HCT116 (cell line): ENCODE results near the gene CFAP97D2. TPM values are rescaled to one million over a fixed set of nuclear protein-coding genes. Genes with fewer than 3 reads are reported as not detected.

Experiments
- ATAC-seq: fragments of 200-7000 bp; cut with Tn5 transposase; 2 replicates; pipeline ENCODE4 v1.9.1; 2020; ENCODE audit warnings: mild to moderate bottlenecking, moderate library complexity
- BruUV-seq: library from RNA; stranded (reverse); fragments of 400-500 nt; replicated peaks from 2 replicates; lab custom pipeline; 2021; lab: Mats Ljungman, UMichigan
- CTCF ChIA-PET: fragments of 300-600 bp; sonication (Branson Sonifier 250); formaldehyde crosslinking; loops from one replicate; lab custom pipeline; 2021; ENCODE audit warnings: antibody characterized with exemption; lab: Charles Lee
- POLR2A ChIA-PET: fragments of 300-600, 350-600 bp; sonication (Branson Sonifier 250); formaldehyde crosslinking; loops from one replicate; lab custom pipeline; 2021; ENCODE audit warnings: antibody characterized with exemption; lab: Charles Lee
- RAD21 ChIA-PET, 2 experiments: fragments of 300-600 bp; sonication (Branson Sonifier 250); formaldehyde crosslinking; loops; one replicate each; lab custom pipeline; 2023; ENCODE audit warnings: low total read pairs in 2 of 2; ENCODE audit not compliant: uncharacterized antibody in 2 of 2, unreplicated experiment in 2 of 2, low non-redundant PET in 1 of 2; lab: Charles Lee
- DNase-seq: peaks from one replicate; pipeline ENCODE4 v3.0.0-alpha.2; 2010; ENCODE audit warnings: low read depth, low spot score
- H2AFZ ChIP-seq: fragments of 200-600 bp; shearing (Covaris generic), sonication (generic); 2 replicates; pipeline ENCODE4 v1.6.1; 2017; ENCODE audit warnings: low read depth, mixed run types, mixed read lengths, antibody characterized with exemption, low read length; ENCODE audit not compliant: poor library complexity, severe bottlenecking
- H3K27ac ChIP-seq: 2 replicates; pipeline ENCODE4 v1.5.1; 2012; ENCODE audit warnings: low read depth, low read length
- H3K27me3 ChIP-seq: fragments of 200-600 bp; sonication (generic); 2 replicates; pipeline ENCODE4 v1.6.1; 2016; ENCODE audit warnings: mixed run types, low read length, mixed read lengths; ENCODE audit not compliant: insufficient read depth
- H3K36me3 ChIP-seq, 2 experiments: fragments of 200-500 bp in 1 of 2; fragments of 200-600 bp in 1 of 2; sonication (Bioruptor generic) in 1 of 2; sonication (generic) in 1 of 2; 2 replicates each; pipeline versions ENCODE4 v1.5.1 to v1.6.1; 2014 to 2016; ENCODE audit warnings: low read length in 2 of 2, inconsistent platforms in 1 of 2, mixed read lengths in 1 of 2, mixed run types in 1 of 2; ENCODE audit not compliant: insufficient read depth in 2 of 2, control insufficient read depth in 1 of 2
- H3K4me1 ChIP-seq, 2 experiments: fragments of 200-600 bp in 1 of 2; sonication (generic) in 1 of 2; 2 replicates each; pipeline versions ENCODE4 v1.5.1 to v1.6.1; 2012 to 2017; ENCODE audit warnings: low read length in 2 of 2, inconsistent platforms in 1 of 2, mild to moderate bottlenecking in 1 of 2, mixed read lengths in 1 of 2, mixed run types in 1 of 2, moderate library complexity in 1 of 2; ENCODE audit not compliant: insufficient read depth in 2 of 2, control insufficient read depth in 1 of 2
- H3K4me2 ChIP-seq: fragments of 200-600 bp; sonication (generic); 2 replicates; pipeline ENCODE4 v1.6.1; 2017; ENCODE audit warnings: mixed run types, low read length, mixed read lengths
- H3K4me3 ChIP-seq, 2 experiments: fragments of 200-600 bp in 1 of 2; sonication (generic) in 1 of 2; replicated peaks in 1 of 2; 2 replicates each; pipeline ENCODE4 v1.5.1; 2011 to 2016; ENCODE audit warnings: low read length in 2 of 2, control low read depth in 1 of 2, low read depth in 1 of 2, mild to moderate bottlenecking in 1 of 2, mixed read lengths in 1 of 2, mixed run types in 1 of 2
- H3K79me2 ChIP-seq: fragments of 200-600 bp; sonication (generic); 2 replicates; pipeline ENCODE4 v1.6.1; 2017; ENCODE audit warnings: mild to moderate bottlenecking, mixed run types, low read length, moderate library complexity, mixed read lengths; ENCODE audit not compliant: insufficient read depth
- H3K9ac ChIP-seq: fragments of 200-600 bp; sonication (generic); 2 replicates; pipeline ENCODE4 v1.6.1; 2016; ENCODE audit warnings: low read length, mixed read lengths
- H3K9me2 ChIP-seq: fragments of 200-600 bp; sonication (generic), shearing (Covaris generic); 2 replicates; pipeline ENCODE4 v1.6.1; 2017; ENCODE audit warnings: mixed run types, mild to moderate bottlenecking, moderate library complexity; ENCODE audit not compliant: insufficient read depth
- H3K9me3 ChIP-seq, 2 experiments: fragments of 200-500 bp in 1 of 2; fragments of 200-600 bp in 1 of 2; sonication (Bioruptor generic) in 1 of 2; sonication (generic) in 1 of 2; 2 replicates each; pipeline ENCODE4 v1.6.1; 2014 to 2017; ENCODE audit warnings: low read length in 2 of 2, mixed read lengths in 2 of 2, inconsistent platforms in 1 of 2, low read depth in 1 of 2, mild to moderate bottlenecking in 1 of 2, mixed run types in 1 of 2, moderate library complexity in 1 of 2; ENCODE audit not compliant: control insufficient read depth in 1 of 2, insufficient read depth in 1 of 2
- H4K20me1 ChIP-seq: fragments of 200-600 bp; sonication (generic), shearing (Covaris generic); 2 replicates; pipeline ENCODE4 v1.6.1; 2017; ENCODE audit warnings: mixed run types, mild to moderate bottlenecking, moderate library complexity; ENCODE audit not compliant: insufficient read depth
- CEBPB ChIP-seq: IDR thresholded peaks from 2 replicates; pipeline ENCODE4 v1.6.1; 2012; ENCODE audit warnings: low read depth
- EGR1 ChIP-seq: IDR thresholded peaks from 2 replicates; pipeline ENCODE4 v1.6.1; 2012; ENCODE audit warnings: low read depth
- ELF1 ChIP-seq: IDR thresholded peaks from 2 replicates; pipeline ENCODE4 v1.6.1; 2012; ENCODE audit warnings: low read depth, borderline replicate concordance
- EZH2phosphoT487 ChIP-seq: fragments of 200-600 bp; IDR thresholded peaks from 2 replicates; pipeline ENCODE4 v1.6.1; 2018; ENCODE audit warnings: antibody characterized with exemption, borderline replicate concordance
- FOSL1 ChIP-seq: IDR thresholded peaks from 2 replicates; pipeline ENCODE4 v1.6.1; 2012; ENCODE audit warnings: low read depth
- JUND ChIP-seq: IDR thresholded peaks from 2 replicates; pipeline ENCODE4 v1.6.1; 2012
- POLR2A ChIP-seq: IDR thresholded peaks from 2 replicates; pipeline ENCODE4 v1.7.0; 2011; ENCODE audit warnings: borderline replicate concordance; ENCODE audit not compliant: insufficient read depth, insufficient read length; ENCODE audit errors: extremely low read depth
- RAD21 ChIP-seq: IDR thresholded peaks from 2 replicates; pipeline ENCODE4 v1.6.1; 2012; ENCODE audit warnings: low read depth, mild to moderate bottlenecking
- SIN3A ChIP-seq: IDR thresholded peaks from 2 replicates; pipeline ENCODE4 v1.6.1; 2012; ENCODE audit warnings: low read depth
- SRF ChIP-seq: IDR thresholded peaks from 2 replicates; pipeline ENCODE4 v1.6.1; 2012; ENCODE audit warnings: low read depth
- YY1 ChIP-seq: IDR thresholded peaks from 2 replicates; pipeline ENCODE4 v1.6.1; 2011; ENCODE audit warnings: low read length, low read depth, moderate library complexity, mild to moderate bottlenecking; ENCODE audit not compliant: insufficient replicate concordance; ENCODE audit errors: extremely low read depth
- ZFX ChIP-seq: fragments of 450-650 bp; IDR thresholded peaks from 2 replicates; pipeline ENCODE4 v1.6.1; 2017
- ZNF274 ChIP-seq: fragments of 200-500 bp; sonication (Bioruptor generic); IDR thresholded peaks from 2 replicates; pipeline ENCODE4 v1.6.1; 2014; ENCODE audit warnings: mild to moderate bottlenecking, low read depth, low read length, inconsistent platforms
- intact Hi-C: fragments of 100-400 bp; cut with micrococcal nuclease; formaldehyde crosslinking; loops from 2 replicates; pipeline ENCODE4 v1.10.0; 2022
- total RNA-seq: library from RNA; stranded (reverse); gene quantifications from one replicate; pipeline ENCODE4 v1.2.1, GENCODE V29; 2021; ENCODE audit not compliant: unreplicated experiment
- TF ChIP-seq, protein P1 (sequence below), 3 experiments: fragments of 200-600 bp in 1 of 3; sonication (generic) in 1 of 3; IDR thresholded peaks in 2 of 3; conservative IDR thresholded peaks in 1 of 3; 2 replicates each; pipeline ENCODE4 v1.5.1; 2012 to 2017; ENCODE audit warnings: low read depth in 2 of 3, low read length in 2 of 3, antibody characterized with exemption in 1 of 3, borderline replicate concordance in 1 of 3, control low read depth in 1 of 3, mild to moderate bottlenecking in 1 of 3, mixed read lengths in 1 of 3, mixed run types in 1 of 3, moderate library complexity in 1 of 3; ENCODE audit not compliant: insufficient read depth in 1 of 3
- TF ChIP-seq, protein P2 (sequence below): IDR thresholded peaks from 2 replicates; pipeline ENCODE4 v1.6.1; 2012
- TF ChIP-seq, protein P3 (sequence below): IDR thresholded peaks from 2 replicates; pipeline ENCODE4 v1.6.1; 2011; ENCODE audit warnings: mild to moderate bottlenecking, low read length, moderate library complexity; ENCODE audit not compliant: insufficient replicate concordance; ENCODE audit errors: extremely low read depth

The CFAP97D2 gene
- total RNA-seq, 1 experiment from 2014 or later = not detected

DNA sequence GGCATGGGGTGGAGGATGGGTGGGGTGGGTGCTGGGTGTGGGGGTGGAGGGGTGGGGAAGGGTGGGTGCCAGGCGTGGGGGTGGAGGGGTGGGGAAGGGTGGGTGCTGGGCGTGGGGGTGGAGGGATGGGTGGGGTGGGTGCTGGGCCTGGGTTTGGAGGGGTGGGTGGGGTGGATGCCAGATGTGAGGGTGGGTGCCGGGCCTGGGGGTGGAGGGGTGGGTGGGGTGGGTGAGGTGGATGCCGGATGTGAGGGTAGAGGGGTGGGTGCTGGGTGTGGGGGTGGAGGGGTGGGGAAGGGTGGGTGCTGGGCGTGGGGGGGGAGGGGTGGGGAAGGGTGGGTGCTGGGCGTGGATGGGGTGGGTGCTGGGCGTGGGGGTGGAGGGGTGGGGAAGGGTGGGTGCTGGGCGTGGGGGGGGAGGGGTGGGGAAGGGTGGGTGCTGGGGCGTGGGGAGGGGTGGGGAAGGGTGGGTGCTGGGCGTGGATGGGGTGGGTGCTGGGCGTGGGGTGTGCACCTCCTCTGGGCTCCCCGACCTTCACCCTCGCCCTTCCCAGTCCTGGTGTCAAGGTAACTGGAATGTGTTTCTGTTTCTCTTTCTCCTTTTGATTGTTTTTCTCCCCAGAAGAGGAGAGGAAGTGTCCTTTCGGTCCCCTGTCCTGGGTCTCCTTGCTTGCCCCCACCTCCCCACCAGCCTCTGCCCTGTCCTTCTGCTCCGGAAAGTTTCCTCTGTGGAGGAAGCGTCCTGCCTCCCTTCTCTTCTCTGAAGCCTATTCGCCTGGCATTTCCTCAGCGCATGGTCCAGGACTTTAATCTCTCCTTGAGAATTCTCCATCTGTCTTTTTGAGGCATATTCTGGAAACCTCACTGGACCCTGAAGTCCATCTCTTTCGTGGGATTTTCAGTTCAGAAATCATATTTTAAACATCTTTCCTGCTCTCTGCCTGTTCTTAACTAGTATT, 22.9 kb upstream of the CFAP97D2 start (continued):
- TF ChIP-seq, protein P1, sequence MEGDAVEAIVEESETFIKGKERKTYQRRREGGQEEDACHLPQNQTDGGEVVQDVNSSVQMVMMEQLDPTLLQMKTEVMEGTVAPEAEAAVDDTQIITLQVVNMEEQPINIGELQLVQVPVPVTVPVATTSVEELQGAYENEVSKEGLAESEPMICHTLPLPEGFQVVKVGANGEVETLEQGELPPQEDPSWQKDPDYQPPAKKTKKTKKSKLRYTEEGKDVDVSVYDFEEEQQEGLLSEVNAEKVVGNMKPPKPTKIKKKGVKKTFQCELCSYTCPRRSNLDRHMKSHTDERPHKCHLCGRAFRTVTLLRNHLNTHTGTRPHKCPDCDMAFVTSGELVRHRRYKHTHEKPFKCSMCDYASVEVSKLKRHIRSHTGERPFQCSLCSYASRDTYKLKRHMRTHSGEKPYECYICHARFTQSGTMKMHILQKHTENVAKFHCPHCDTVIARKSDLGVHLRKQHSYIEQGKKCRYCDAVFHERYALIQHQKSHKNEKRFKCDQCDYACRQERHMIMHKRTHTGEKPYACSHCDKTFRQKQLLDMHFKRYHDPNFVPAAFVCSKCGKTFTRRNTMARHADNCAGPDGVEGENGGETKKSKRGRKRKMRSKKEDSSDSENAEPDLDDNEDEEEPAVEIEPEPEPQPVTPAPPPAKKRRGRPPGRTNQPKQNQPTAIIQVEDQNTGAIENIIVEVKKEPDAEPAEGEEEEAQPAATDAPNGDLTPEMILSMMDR (IDR thresholded peaks at IDR 0.05 in 2 of 3, conservative IDR thresholded peaks at IDR 0.05 in 1 of 3; ENCODE audit: borderline replicate concordance in 1 of 3, insufficient read depth in 1 of 3, low read depth in 2 of 3, low read length in 2 of 3) = no peak

DNA sequence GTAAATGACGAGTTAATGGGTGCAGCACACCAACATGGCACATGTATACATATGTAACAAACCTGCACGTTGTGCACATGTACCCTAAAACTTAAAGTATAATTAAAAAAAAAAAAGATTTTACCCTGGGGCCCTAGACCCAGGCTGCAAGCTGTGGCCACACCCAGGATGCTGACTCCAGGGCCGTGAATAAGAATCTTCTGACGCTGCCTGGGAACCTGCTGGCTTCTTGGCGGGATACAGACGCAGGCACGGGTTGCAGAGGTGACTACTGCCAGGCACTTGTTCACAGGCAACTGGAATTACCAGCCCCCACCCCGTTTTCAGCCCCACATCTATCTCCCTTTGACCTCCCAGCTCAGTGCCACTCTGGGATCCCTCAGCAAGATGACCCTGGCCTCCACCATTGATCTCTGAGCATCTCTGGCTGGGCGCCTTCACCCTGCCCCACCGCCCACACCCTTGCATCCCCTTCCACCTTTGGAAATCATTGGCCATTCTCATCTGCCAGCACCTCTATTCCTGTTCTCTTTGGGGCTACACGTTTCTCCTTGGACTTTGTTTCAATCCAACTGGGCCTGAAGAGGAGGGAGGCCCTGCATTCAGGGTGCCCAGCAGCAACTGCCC, 21.1 kb upstream of the CFAP97D2 start:
- RAD21 ChIA-PET = no interaction called here
- intact Hi-C loops = no loop called here
- TF ChIP-seq POLR2A = no peak
- TF ChIP-seq FOSL1 = no peak
- TF ChIP-seq ZFX = no peak
- TF ChIP-seq, protein P2, sequence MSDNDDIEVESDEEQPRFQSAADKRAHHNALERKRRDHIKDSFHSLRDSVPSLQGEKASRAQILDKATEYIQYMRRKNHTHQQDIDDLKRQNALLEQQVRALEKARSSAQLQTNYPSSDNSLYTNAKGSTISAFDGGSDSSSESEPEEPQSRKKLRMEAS = no peak
- TF ChIP-seq, protein P1 (IDR thresholded peaks at IDR 0.05 in 2 of 3, conservative IDR thresholded peaks at IDR 0.05 in 1 of 3; ENCODE audit: borderline replicate concordance in 1 of 3, insufficient read depth in 1 of 3, low read depth in 2 of 3, low read length in 2 of 3) = no peak
- TF ChIP-seq EZH2phosphoT487 = no peak
- TF ChIP-seq RAD21 = no peak
- TF ChIP-seq, protein P3, sequence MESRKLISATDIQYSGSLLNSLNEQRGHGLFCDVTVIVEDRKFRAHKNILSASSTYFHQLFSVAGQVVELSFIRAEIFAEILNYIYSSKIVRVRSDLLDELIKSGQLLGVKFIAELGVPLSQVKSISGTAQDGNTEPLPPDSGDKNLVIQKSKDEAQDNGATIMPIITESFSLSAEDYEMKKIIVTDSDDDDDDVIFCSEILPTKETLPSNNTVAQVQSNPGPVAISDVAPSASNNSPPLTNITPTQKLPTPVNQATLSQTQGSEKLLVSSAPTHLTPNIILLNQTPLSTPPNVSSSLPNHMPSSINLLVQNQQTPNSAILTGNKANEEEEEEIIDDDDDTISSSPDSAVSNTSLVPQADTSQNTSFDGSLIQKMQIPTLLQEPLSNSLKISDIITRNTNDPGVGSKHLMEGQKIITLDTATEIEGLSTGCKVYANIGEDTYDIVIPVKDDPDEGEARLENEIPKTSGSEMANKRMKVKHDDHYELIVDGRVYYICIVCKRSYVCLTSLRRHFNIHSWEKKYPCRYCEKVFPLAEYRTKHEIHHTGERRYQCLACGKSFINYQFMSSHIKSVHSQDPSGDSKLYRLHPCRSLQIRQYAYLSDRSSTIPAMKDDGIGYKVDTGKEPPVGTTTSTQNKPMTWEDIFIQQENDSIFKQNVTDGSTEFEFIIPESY = no peak
- no peak for TF ChIP-seq SIN3A
- no peak for TF ChIP-seq SRF
- TF ChIP-seq JUND = no peak
- no peak for TF ChIP-seq ELF1
- no peak for TF ChIP-seq ZNF274
- no peak for TF ChIP-seq EGR1
- no peak for TF ChIP-seq YY1
- no peak for TF ChIP-seq CEBPB

More for the DNA sequence above, 21.1 kb upstream of the CFAP97D2 start:
- DNase-seq = no peak
- Histone ChIP-seq H3K4me1 (peaks cover 0 to 4% of the 10 kb centered on the region in 2 experiments; a peak in 2 of 4 replicates), H2AFZ (no peak overlapping the region), H3K27ac (no peak overlapping the region), H3K27me3 (peaks cover 16% of the 10 kb centered on the region; the same call in 1 of the 2 replicates), H3K4me2 (no peak overlapping the region), H3K9ac (no peak overlapping the region), H4K20me1 (no peaks in the 10 kb centered on the region), H3K9me2 (no peaks in the 10 kb centered on the region), H3K4me3 (no peak overlapping the region), H3K9me3 (no peaks in the 10 kb centered on the region), H3K79me2 (no peaks in the 10 kb centered on the region), H3K36me3 (no peaks in the 10 kb centered on the region)
- ATAC-seq = no peak
- BruUV-seq = no TSS peak
- CTCF ChIA-PET = no interaction called here
- POLR2A ChIA-PET = no interaction called here
